Peyer's patch (tissue), 4 donors: ENCODE data around the gene FER. TPM values are rescaled to one million over a fixed set of nuclear protein-coding genes. Genes with fewer than 3 reads are reported as not detected.

ENCODE experiments used
- DNase-seq, 3 donors: peaks; one replicate each; pipeline ENCODE4 v3.0.0-alpha.2; 2017 to 2019
- H3K27ac ChIP-seq, 4 donors: fragments of 200-600 bp; sonication (generic); one replicate each; pipeline ENCODE4 v1.5.1; 2016 to 2019
- H3K27me3 ChIP-seq, 2 donors: fragments of 200-600 bp; sonication (generic); one replicate each; pipeline ENCODE4 v1.5.1; 2019
- H3K36me3 ChIP-seq, 3 donors: fragments of 200-600 bp; sonication (generic); one replicate each; pipeline ENCODE4 v1.5.1; 2016 to 2019
- H3K4me1 ChIP-seq, 4 donors: fragments of 200-600 bp; sonication (generic); one replicate each; pipeline ENCODE4 v1.5.1; 2016 to 2019
- H3K4me3 ChIP-seq, 4 donors: fragments of 200-600 bp; sonication (generic); 1 replicate in 3 of 4; 2 replicates in 1 of 4; pipeline ENCODE4 v1.5.1; 2016 to 2019; ENCODE audit warnings: mild to moderate bottlenecking in 1 of 4
- H3K9me3 ChIP-seq, 4 donors: fragments of 200-600 bp; sonication (generic); one replicate each; pipeline ENCODE4 v1.5.1; 2016 to 2019; ENCODE audit warnings: mild to moderate bottlenecking in 1 of 4
- CTCF ChIP-seq, 6 experiments: fragments of 450-650 bp in 4 of 6; fragments of 200-600 bp in 2 of 6; sonication (generic) in 1 of 6; IDR thresholded peaks; one replicate each; pipeline ENCODE4 v1.5.1; 2017 to 2019; ENCODE audit warnings: antibody characterized with exemption in 6 of 6, mild to moderate bottlenecking in 3 of 6, moderate library complexity in 1 of 6
- POLR2A ChIP-seq, 2 donors: fragments of 450-650 bp; IDR thresholded peaks; one replicate each; pipeline ENCODE4 v1.5.1; 2017; ENCODE audit warnings: antibody characterized with exemption in 2 of 2, mild to moderate bottlenecking in 2 of 2, moderate library complexity in 2 of 2
- total RNA-seq, 4 donors: library from RNA; depleted of rRNA; stranded (reverse); fragments of >200 nt; gene quantifications; one replicate each; pipeline ENCODE4 v1.1.0, GENCODE V29; 2016

FER gene
- total RNA-seq, 4 donors from 2014 or later: 8.4 to 104 (median 12.5) TPM

DNA sequence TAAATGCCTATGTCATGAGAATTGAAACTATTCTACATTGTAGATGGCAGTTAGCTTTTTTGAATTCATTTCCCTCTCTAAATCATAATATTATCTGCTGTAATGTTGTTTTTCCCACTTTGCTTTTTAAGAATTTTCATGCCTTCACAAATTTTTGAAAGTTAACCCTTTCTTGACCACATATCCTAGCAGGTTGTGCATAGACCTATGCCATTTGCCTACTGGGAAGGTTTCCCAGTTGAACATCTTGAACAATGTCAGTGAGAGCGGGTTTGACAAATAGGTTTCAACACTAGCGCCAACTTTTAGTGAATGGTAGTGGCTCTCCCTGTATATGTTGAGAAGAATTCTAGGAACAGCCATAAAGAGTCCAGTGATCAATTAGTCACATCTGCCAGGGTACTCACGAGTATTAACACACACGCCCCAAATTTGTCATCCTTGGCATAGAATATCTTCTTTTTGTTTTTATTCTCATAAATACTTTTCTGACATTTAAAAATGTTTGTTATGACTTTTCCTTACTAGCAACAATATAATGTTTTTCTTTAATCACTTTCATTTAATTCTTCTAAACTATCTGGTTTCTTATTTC lies 354.5 kb downstream of the FER start:
- H3K9me3 ChIP-seq: no peaks in the 10 kb centered on the region
- no peak overlapping the region for H3K4me3 ChIP-seq
- no peaks in the 10 kb centered on the region for H3K4me1 ChIP-seq
- TF ChIP-seq POLR2A (IDR thresholded peaks at IDR 0.05) (no peak), CTCF (IDR thresholded peaks at IDR 0.05) (no peak)
- no peak for DNase-seq
- H3K27ac ChIP-seq: no peak overlapping the region
- H3K36me3 ChIP-seq: no peaks in the 10 kb centered on the region
- no peaks in the 10 kb centered on the region for H3K27me3 ChIP-seq

DNA sequence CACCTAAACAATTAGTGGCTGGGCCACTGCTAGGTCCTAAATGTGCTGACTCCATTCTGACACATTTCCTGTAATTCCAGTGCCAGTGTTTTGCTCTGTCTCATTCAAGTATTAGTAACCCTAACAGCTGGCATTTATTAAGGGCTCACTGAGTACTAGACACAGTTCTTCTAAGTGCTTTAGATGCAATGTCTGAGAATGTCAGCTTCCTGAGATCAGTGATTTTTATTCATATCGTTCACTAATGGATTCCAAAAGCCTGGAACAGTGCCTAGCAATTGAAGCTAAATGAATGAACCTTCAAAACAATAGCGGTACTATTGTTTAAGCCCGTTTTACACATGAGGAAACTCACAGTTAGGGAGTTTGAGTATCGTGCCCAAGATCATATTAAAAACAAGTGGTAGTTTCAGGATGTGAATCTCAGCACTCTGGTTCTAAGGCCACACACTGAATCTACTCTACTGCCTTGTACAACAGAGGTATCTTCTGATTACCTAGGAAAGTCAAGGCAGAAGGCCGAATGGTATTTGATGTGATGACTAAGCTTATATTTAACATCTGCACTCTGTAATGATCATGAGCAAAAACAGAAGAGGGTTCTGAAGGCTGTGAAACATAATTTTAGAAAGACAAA lies 358.1 kb downstream of the FER start:
- Histone ChIP-seq H3K36me3 (no peaks in the 10 kb centered on the region), H3K27me3 (no peaks in the 10 kb centered on the region), H3K27ac (no peak overlapping the region), H3K9me3 (no peaks in the 10 kb centered on the region), H3K4me1 (no peaks in the 10 kb centered on the region), H3K4me3 (no peak overlapping the region)
- TF ChIP-seq CTCF (IDR thresholded peaks at IDR 0.05) (no peak), POLR2A (IDR thresholded peaks at IDR 0.05) (no peak)
- DNase-seq: no peak

DNA sequence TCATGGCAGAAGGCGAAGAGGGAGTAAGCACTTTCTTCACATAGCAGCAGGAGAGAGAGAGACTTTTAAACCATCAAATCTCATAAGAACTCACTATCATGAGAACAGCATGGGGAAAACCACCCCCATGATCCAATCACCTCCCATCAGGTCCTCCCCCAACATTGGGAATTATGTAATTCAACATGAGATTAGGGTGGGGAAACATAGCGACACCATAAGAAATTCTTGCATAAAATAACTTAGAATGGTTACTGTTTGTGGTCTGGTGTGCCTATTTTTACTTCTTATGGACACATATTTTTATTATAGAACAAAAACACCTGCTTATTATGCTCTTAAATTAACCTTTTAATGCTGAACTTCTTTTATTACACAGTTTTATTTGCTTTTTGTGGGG lies 364.0 kb downstream of the FER start:
- Histone ChIP-seq H3K27me3 (no peaks in the 10 kb centered on the region), H3K4me3 (no peak overlapping the region), H3K9me3 (no peaks in the 10 kb centered on the region), H3K36me3 (no peaks in the 10 kb centered on the region), H3K27ac (no peak overlapping the region), H3K4me1 (no peaks in the 10 kb centered on the region)
- no peak for DNase-seq
- no peak for TF ChIP-seq CTCF (IDR thresholded peaks at IDR 0.05)
- TF ChIP-seq POLR2A (IDR thresholded peaks at IDR 0.05): no peak

DNA sequence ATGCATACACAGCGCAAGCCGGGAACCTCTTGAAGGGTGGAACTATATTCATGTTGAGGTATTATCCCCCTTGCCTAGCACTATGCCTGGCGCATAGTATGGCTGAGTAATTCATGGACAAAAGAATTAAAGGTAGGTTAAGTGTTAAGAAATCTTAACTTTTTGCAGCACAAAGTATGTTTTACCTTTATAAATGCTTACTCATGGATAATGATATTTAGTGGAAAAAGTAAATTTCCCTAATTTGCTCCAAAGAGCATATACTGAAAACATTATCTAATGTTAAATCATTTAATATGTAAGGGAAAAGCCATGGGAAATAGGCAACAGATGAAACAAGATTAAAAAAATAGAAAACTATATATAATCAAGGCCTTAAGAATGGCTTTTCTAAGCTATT lies 365.9 kb downstream of the FER start:
- Histone ChIP-seq H3K27ac (no peak overlapping the region), H3K36me3 (no peaks in the 10 kb centered on the region), H3K4me1 (no peaks in the 10 kb centered on the region), H3K27me3 (no peaks in the 10 kb centered on the region), H3K9me3 (no peaks in the 10 kb centered on the region), H3K4me3 (no peak overlapping the region)
- TF ChIP-seq POLR2A (IDR thresholded peaks at IDR 0.05) (no peak), CTCF (IDR thresholded peaks at IDR 0.05) (no peak)
- DNase-seq: no peak

GRCh38 chr5:109121225-109121624 lies 373.5 kb downstream of the FER start:
- H3K4me1 ChIP-seq: no peaks in the 10 kb centered on the region
- TF ChIP-seq CTCF (IDR thresholded peaks at IDR 0.05) (no peak), POLR2A (IDR thresholded peaks at IDR 0.05) (no peak)
- no peak overlapping the region for H3K27ac ChIP-seq
- no peak for DNase-seq
- no peaks in the 10 kb centered on the region for H3K27me3 ChIP-seq
- no peaks in the 10 kb centered on the region for H3K9me3 ChIP-seq
- no peaks in the 10 kb centered on the region for H3K36me3 ChIP-seq
- H3K4me3 ChIP-seq: no peak overlapping the region
